Measurements from ENCODE around the gene GABBR1. TPM values are rescaled to one million over a fixed set of nuclear protein-coding genes. Genes with fewer than 3 reads are reported as not detected.

The GABBR1 gene
- total and polyA plus RNA-seq, 2 donors (not counting 1 experiment from before 2014, with no cell fraction given), result 198 to 241 TPM

- Mint-ChIP-seq H3K4me1 (peaks cover 28% of the 10 kb centered on the region), H3K27me3 (no peaks in the 10 kb centered on the region), H3K4me3 (no peak overlapping the region), H3K27ac (peak overlapping the region; percentile 72), H3K9me3 (ENCODE audit: insufficient read depth) (no peaks in the 10 kb centered on the region)
- TF ChIP-seq EZH2 (IDR thresholded peaks at IDR 0.05; ENCODE audit: borderline replicate concordance, insufficient read depth, low read depth, low read length, poor library complexity, severe bottlenecking) (no peak), CTCF (IDR thresholded peaks at IDR 0.05) (no peak)
- H2AFZ ChIP-seq (ENCODE audit: insufficient read depth, low read depth, low read length, poor library complexity, severe bottlenecking), result no peak overlapping the region
- CTCF ChIA-PET, result interaction anchor here (0.8 to 13.5 kb wide), 2 partner anchors 10 to 26 kb away, joined by 4 to 226 read pairs; no protein-coding TSS in a partner anchor
- H3K4me1 ChIP-seq (ENCODE audit: control insufficient read depth in 2 of 2, insufficient read depth in 2 of 2, low read length in 2 of 2), result peaks cover 16 to 28% of the 10 kb centered on the region in 2 donors
- H3K4me2 ChIP-seq (replicated peaks; ENCODE audit: low read depth, low read length, poor library complexity, severe bottlenecking), result no peak overlapping the region
- 86% methylated on average over 5 of the region's 7 CpGs for WGBS (ENCODE audit: insufficient coverage)
- intact Hi-C loops (cut with micrococcal nuclease), result loop anchor here (5.0 kb wide), 2 partner anchors 73 to 127 kb away; a partner anchor contains a TSS
- H3K27ac ChIP-seq (ENCODE audit: low read length in 2 of 2), result peak overlapping the region in 1 of 2 donors; percentile 53
- POLR2A ChIA-PET, result no interaction called here
- ATAC-seq (ENCODE audit: low read depth) (no peak), DNase-seq (no peak)
- no peaks in the 10 kb centered on the region for H3K27me3 ChIP-seq (replicated peaks in 1 of 4; ENCODE audit: control extremely low read depth in 1 of 4, control insufficient read depth in 3 of 4, insufficient read depth in 4 of 4, low read length in 3 of 4)
- H3K9me3 ChIP-seq (ENCODE audit: control extremely low read depth in 1 of 3, control insufficient read depth in 2 of 3, insufficient read depth in 1 of 3, low read length in 2 of 3), result no peaks in the 10 kb centered on the region
- peaks cover 0 to 24% of the 10 kb centered on the region in 2 experiments for H3K36me3 ChIP-seq (replicated peaks in 1 of 2; ENCODE audit: control extremely low read depth in 1 of 2, control insufficient read depth in 1 of 2, extremely low read depth in 1 of 2, insufficient read depth in 2 of 2, low read length in 1 of 2)
- H3K9ac ChIP-seq (ENCODE audit: low read length), result no peak overlapping the region
- H3K4me3 ChIP-seq (ENCODE audit: control extremely low read depth in 1 of 5, extremely low read depth in 1 of 5, insufficient read depth in 1 of 5, low read depth in 2 of 5, low read length in 4 of 5), result no peak overlapping the region
- no peaks in the 10 kb centered on the region for H3K79me2 ChIP-seq (ENCODE audit: control insufficient read depth, insufficient read depth, low read length)
- H4K20me1 ChIP-seq (ENCODE audit: control insufficient read depth, insufficient read depth, low read length, poor library complexity, severe bottlenecking), result peaks cover 6% of the 10 kb centered on the region
These were observed 7.5 kb downstream of the GABBR1 start for GRCh38 chr6:29625337-29625930.

- TF ChIP-seq CTCF (IDR thresholded peaks at IDR 0.05) (no peak), EZH2 (IDR thresholded peaks at IDR 0.05; ENCODE audit: borderline replicate concordance, insufficient read depth, low read depth, low read length, poor library complexity, severe bottlenecking) (no peak)
- Mint-ChIP-seq H3K27ac (no peak overlapping the region), H3K4me1 (peaks cover 19% of the 10 kb centered on the region), H3K4me3 (no peak overlapping the region), H3K27me3 (no peaks in the 10 kb centered on the region), H3K9me3 (ENCODE audit: insufficient read depth) (no peaks in the 10 kb centered on the region)
- H3K79me2 ChIP-seq (ENCODE audit: control insufficient read depth, insufficient read depth, low read length), result no peaks in the 10 kb centered on the region
- H3K4me3 ChIP-seq (ENCODE audit: control extremely low read depth in 1 of 5, extremely low read depth in 1 of 5, insufficient read depth in 1 of 5, low read depth in 2 of 5, low read length in 4 of 5), result no peak overlapping the region
- no peak for ATAC-seq (ENCODE audit: low read depth)
- no peaks in the 10 kb centered on the region for H3K9me3 ChIP-seq (ENCODE audit: control extremely low read depth in 1 of 3, control insufficient read depth in 2 of 3, insufficient read depth in 1 of 3, low read length in 2 of 3)
- H3K27me3 ChIP-seq (replicated peaks in 1 of 4; ENCODE audit: control extremely low read depth in 1 of 4, control insufficient read depth in 3 of 4, insufficient read depth in 4 of 4, low read length in 3 of 4), result no peaks in the 10 kb centered on the region
- H4K20me1 ChIP-seq (ENCODE audit: control insufficient read depth, insufficient read depth, low read length, poor library complexity, severe bottlenecking), result no peaks in the 10 kb centered on the region
- no peak for DNase-seq
- ChIA-PET POLR2A (no interaction called here), CTCF (interaction anchor here (0.8 to 13.5 kb wide), 3 partner anchors 11 to 26 kb away, joined by 4 to 226 read pairs (median 4); no protein-coding TSS in a partner anchor)
- no peak overlapping the region for H3K9ac ChIP-seq (ENCODE audit: low read length)
- no peak overlapping the region for H3K27ac ChIP-seq (ENCODE audit: low read length in 2 of 2)
- H3K4me2 ChIP-seq (replicated peaks; ENCODE audit: low read depth, low read length, poor library complexity, severe bottlenecking), result no peak overlapping the region
- no peak overlapping the region for H2AFZ ChIP-seq (ENCODE audit: insufficient read depth, low read depth, low read length, poor library complexity, severe bottlenecking)
- intact Hi-C loops (cut with micrococcal nuclease), result no loop called here
- H3K36me3 ChIP-seq (replicated peaks in 1 of 2; ENCODE audit: control extremely low read depth in 1 of 2, control insufficient read depth in 1 of 2, extremely low read depth in 1 of 2, insufficient read depth in 2 of 2, low read length in 1 of 2), result peaks cover 0 to 31% of the 10 kb centered on the region in 2 experiments
- WGBS (ENCODE audit: insufficient coverage), result 100% methylated on average over 2 of the region's 3 CpGs
- peaks cover 8 to 21% of the 10 kb centered on the region in 2 donors for H3K4me1 ChIP-seq (ENCODE audit: control insufficient read depth in 2 of 2, insufficient read depth in 2 of 2, low read length in 2 of 2)
These were observed 8.4 kb downstream of the GABBR1 start for GRCh38 chr6:29624520-29624961.
